HG03439 (cell line): ENCODE results near the gene KCNA3.

ENCODE experiments used
- ATAC-seq: cut with Tn5 transposase; IDR thresholded peaks from one replicate; pipeline ENCODE4 v1.9.1; 2021; ENCODE audit warnings: mild to moderate bottlenecking, moderate library complexity; ENCODE audit not compliant: unreplicated experiment

The KCNA3 gene

GRCh38 chr1:110674337-110675059, at the start of gene KCNA3:
TSS of gene KCNA3 (minus strand) at chr1:110674940. CDS start at chr1:110674809, 131 bp downstream.
- no peak for ATAC-seq

- no peak for ATAC-seq
These were observed 48.1 kb upstream of the KCNA3 start for GRCh38 chr1:110722807-110723206.

- no peak for ATAC-seq
These were observed 45.2 kb upstream of the KCNA3 start for GRCh38 chr1:110719908-110720307.

- ATAC-seq = no peak
These were observed 43.7 kb upstream of the KCNA3 start for GRCh38 chr1:110718452-110718851.

- ATAC-seq = no peak
These were observed 42.4 kb upstream of the KCNA3 start for GRCh38 chr1:110717179-110717578.

- no peak for ATAC-seq
These were observed 39.7 kb upstream of the KCNA3 start for GRCh38 chr1:110714374-110714995.

GRCh38 chr1:110713221-110713620, 38.5 kb upstream of the KCNA3 start:
- ATAC-seq = no peak

- no peak for ATAC-seq
These were observed 35.6 kb upstream of the KCNA3 start for GRCh38 chr1:110710314-110710713.

GRCh38 chr1:110708974-110709440, 34.3 kb upstream of the KCNA3 start:
- ATAC-seq = no peak

GRCh38 chr1:110707232-110707631, 32.5 kb upstream of the KCNA3 start:
- ATAC-seq = no peak

- no peak for ATAC-seq
These were observed 31.9 kb upstream of the KCNA3 start for GRCh38 chr1:110706621-110707020.

GRCh38 chr1:110702260-110702659, 27.5 kb upstream of the KCNA3 start:
- ATAC-seq = no peak

GRCh38 chr1:110700767-110701166, 26.0 kb upstream of the KCNA3 start:
- ATAC-seq = no peak

GRCh38 chr1:110697606-110698005, 22.9 kb upstream of the KCNA3 start:
- ATAC-seq = no peak

GRCh38 chr1:110696818-110697217, 22.1 kb upstream of the KCNA3 start:
- no peak for ATAC-seq

GRCh38 chr1:110690709-110691365, 16.1 kb upstream of the KCNA3 start:
- ATAC-seq = no peak

- no peak for ATAC-seq
These were observed 15.1 kb upstream of the KCNA3 start for GRCh38 chr1:110689868-110690267.

- no peak for ATAC-seq
These were observed 13.8 kb upstream of the KCNA3 start for GRCh38 chr1:110688514-110688913.

GRCh38 chr1:110687250-110687649, 12.5 kb upstream of the KCNA3 start:
- ATAC-seq = no peak

GRCh38 chr1:110686188-110686587, 11.4 kb upstream of the KCNA3 start:
- no peak for ATAC-seq

GRCh38 chr1:110684491-110684890, 9.8 kb upstream of the KCNA3 start:
- no peak for ATAC-seq

- no peak for ATAC-seq
These were observed 8.2 kb upstream of the KCNA3 start for GRCh38 chr1:110682898-110683297.
